ENCODE data around the gene NCOA6. TPM values are rescaled to one million over a fixed set of nuclear protein-coding genes. Genes with fewer than 3 reads are reported as not detected.

The NCOA6 gene
- total RNA-seq, 2 donors from 2014 or later, result 28.9 to 34.9 TPM

- H3K4me1 Mint-ChIP-seq (ENCODE audit: low read depth), result no peaks in the 10 kb centered on the region
These were observed 71.6 kb downstream of the NCOA6 start for GRCh38 chr20:34753706-34754461.

DNA sequence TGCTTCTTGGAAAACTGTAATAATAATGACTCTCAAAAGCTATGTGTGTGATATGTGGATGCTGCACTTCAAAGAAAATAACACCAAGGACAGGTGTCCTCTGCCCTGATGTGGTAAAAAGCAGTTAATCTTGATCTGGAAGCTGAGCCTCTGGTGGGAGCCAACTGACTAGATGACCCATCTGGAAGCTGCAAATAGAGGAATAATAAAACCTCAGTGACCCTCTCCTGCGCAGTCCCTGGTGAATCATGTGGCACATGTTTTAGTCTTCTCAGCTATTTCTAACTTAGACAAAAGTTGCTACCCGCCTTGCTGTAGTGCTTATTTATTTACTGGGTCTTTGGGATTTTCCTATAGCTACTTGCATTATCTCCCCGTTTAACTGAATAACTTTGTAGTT is 74.0 kb downstream of the NCOA6 start:
- ATAC-seq (replicated peaks in 1 of 2) (no peak), DNase-seq (no peak)
- Mint-ChIP-seq H3K27ac (no peak overlapping the region), H3K9me3 (no peaks in the 10 kb centered on the region), H3K4me1 (ENCODE audit: low read depth) (peaks cover 7% of the 10 kb centered on the region), H3K27me3 (ENCODE audit: low read depth) (no peaks in the 10 kb centered on the region), H3K4me3 (no peak overlapping the region), H3K36me3 (ENCODE audit: insufficient read depth in 2 of 2) (peaks cover 0 to 14% of the 10 kb centered on the region in 2 donors)

More at GRCh38 chr20:34753706-34754461, 71.6 kb downstream of the NCOA6 start:
- ATAC-seq (replicated peaks in 1 of 2), result no peak
- no peaks in the 10 kb centered on the region for H3K27me3 Mint-ChIP-seq (ENCODE audit: low read depth)
- no peaks in the 10 kb centered on the region for H3K9me3 Mint-ChIP-seq
- DNase-seq, result no peak
- H3K4me3 Mint-ChIP-seq, result no peak overlapping the region
- peaks cover 8 to 20% of the 10 kb centered on the region in 2 donors for H3K36me3 Mint-ChIP-seq (ENCODE audit: insufficient read depth in 2 of 2)
- no peak overlapping the region for H3K27ac Mint-ChIP-seq

GRCh38 chr20:34750484-34750883 is 75.0 kb downstream of the NCOA6 start:
- ATAC-seq (replicated peaks in 1 of 2) (no peak), DNase-seq (no peak)
- Mint-ChIP-seq H3K9me3 (no peaks in the 10 kb centered on the region), H3K4me1 (ENCODE audit: low read depth) (peaks cover 7% of the 10 kb centered on the region), H3K4me3 (no peak overlapping the region), H3K27ac (no peak overlapping the region), H3K36me3 (ENCODE audit: insufficient read depth in 2 of 2) (peaks cover 0 to 13% of the 10 kb centered on the region in 2 donors), H3K27me3 (ENCODE audit: low read depth) (no peaks in the 10 kb centered on the region)

DNA sequence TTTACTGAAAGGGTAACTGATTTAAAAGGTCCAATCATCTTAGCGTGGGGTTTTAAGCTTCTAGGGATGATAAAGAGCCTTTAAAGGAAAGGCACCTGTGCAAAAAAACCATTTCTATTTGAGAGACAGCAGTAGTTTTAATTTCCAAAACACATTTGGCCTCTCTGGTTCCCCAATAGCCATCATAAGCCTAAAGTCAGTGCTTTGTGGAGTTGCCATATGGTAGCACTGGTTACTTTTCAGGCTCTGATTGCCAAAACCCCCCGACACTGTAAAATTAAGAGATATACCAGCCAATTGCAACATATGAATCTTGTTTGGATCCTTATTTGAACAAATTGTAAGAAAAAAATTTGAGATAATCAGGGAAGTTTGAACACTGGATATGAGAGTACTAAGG is 76.7 kb downstream of the NCOA6 start:
- no peak overlapping the region for H3K27ac Mint-ChIP-seq
- DNase-seq, result no peak
- H3K9me3 Mint-ChIP-seq, result no peaks in the 10 kb centered on the region
- H3K4me1 Mint-ChIP-seq (ENCODE audit: low read depth), result peaks cover 7% of the 10 kb centered on the region
- ATAC-seq (replicated peaks in 1 of 2), result no peak
- no peak overlapping the region for H3K4me3 Mint-ChIP-seq
- no peaks in the 10 kb centered on the region for H3K27me3 Mint-ChIP-seq (ENCODE audit: low read depth)
- H3K36me3 Mint-ChIP-seq (ENCODE audit: insufficient read depth in 2 of 2), result peaks cover 0 to 15% of the 10 kb centered on the region in 2 donors

DNA sequence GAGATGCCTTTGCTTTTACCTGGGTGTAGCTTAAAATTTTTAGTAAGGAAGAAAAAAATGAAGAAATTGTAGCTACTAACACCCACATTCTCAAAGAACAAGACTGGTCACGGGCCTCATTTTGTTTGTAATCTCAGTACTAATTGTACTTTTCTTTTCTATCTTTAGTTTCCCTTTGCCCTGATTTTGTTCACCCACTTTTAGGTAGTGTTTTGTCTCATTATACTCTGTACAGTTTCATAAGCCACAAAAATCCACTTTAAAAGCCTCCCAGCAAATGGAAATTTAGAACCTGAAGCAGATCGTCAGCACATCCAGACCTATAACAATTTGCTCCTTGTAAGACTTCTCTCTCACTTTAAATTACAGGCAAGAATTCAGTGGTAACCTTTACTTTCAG is 78.0 kb downstream of the NCOA6 start:
- H3K4me3 Mint-ChIP-seq, result no peak overlapping the region
- peak in 1 of 2 donors; percentile 23 for ATAC-seq (replicated peaks in 1 of 2)
- H3K27ac Mint-ChIP-seq, result peak overlapping the region; percentile 68
- H3K9me3 Mint-ChIP-seq, result no peaks in the 10 kb centered on the region
- no peak for DNase-seq
- H3K27me3 Mint-ChIP-seq (ENCODE audit: low read depth), result no peaks in the 10 kb centered on the region
- H3K36me3 Mint-ChIP-seq (ENCODE audit: insufficient read depth in 2 of 2), result peaks cover 0 to 20% of the 10 kb centered on the region in 2 donors
- peaks cover 7% of the 10 kb centered on the region for H3K4me1 Mint-ChIP-seq (ENCODE audit: low read depth)

- no peaks in the 10 kb centered on the region for H3K27me3 Mint-ChIP-seq (ENCODE audit: low read depth)
- peaks cover 7% of the 10 kb centered on the region for H3K4me1 Mint-ChIP-seq (ENCODE audit: low read depth)
- H3K4me3 Mint-ChIP-seq, result no peak overlapping the region
- peaks cover 0 to 23% of the 10 kb centered on the region in 2 donors for H3K36me3 Mint-ChIP-seq (ENCODE audit: insufficient read depth in 2 of 2)
- DNase-seq, result no peak
- no peaks in the 10 kb centered on the region for H3K9me3 Mint-ChIP-seq
- no peak overlapping the region for H3K27ac Mint-ChIP-seq
- no peak for ATAC-seq (replicated peaks in 1 of 2)
These were observed 78.8 kb downstream of the NCOA6 start for GRCh38 chr20:34746674-34747073.

GRCh38 chr20:34744847-34745246 is 80.6 kb downstream of the NCOA6 start:
- Mint-ChIP-seq H3K36me3 (ENCODE audit: insufficient read depth in 2 of 2) (peaks cover 0 to 23% of the 10 kb centered on the region in 2 donors), H3K27ac (no peak overlapping the region)

DNA sequence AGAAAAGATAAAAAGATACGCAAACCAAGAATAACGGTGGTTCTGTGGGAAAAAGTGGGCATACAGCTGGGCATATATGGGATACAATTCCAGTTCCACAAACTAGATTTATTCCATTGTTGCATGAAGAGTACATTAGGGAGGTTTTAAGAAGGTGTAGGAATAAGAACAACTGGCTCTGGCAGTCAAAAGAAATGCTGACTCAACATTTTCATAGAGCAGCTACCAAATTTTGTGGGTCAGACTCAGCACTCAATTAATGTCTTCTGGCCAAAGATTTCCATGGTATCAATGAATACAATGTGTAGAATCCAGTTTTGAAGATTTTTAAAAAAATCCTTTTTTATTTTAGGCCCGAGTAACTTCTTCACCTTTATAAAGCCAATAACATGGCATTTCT is 81.1 kb downstream of the NCOA6 start:
- ATAC-seq (replicated peaks in 1 of 2) (no peak), DNase-seq (no peak)
- Mint-ChIP-seq H3K27me3 (ENCODE audit: low read depth) (no peaks in the 10 kb centered on the region), H3K36me3 (ENCODE audit: insufficient read depth in 2 of 2) (peaks cover 0 to 23% of the 10 kb centered on the region in 2 donors), H3K27ac (no peak overlapping the region), H3K4me1 (ENCODE audit: low read depth) (peaks cover 7% of the 10 kb centered on the region), H3K4me3 (no peak overlapping the region), H3K9me3 (no peaks in the 10 kb centered on the region)

More at GRCh38 chr20:34744847-34745246, 80.6 kb downstream of the NCOA6 start:
- ATAC-seq (replicated peaks in 1 of 2) (no peak), DNase-seq (no peak)
- Mint-ChIP-seq H3K4me1 (ENCODE audit: low read depth) (peaks cover 7% of the 10 kb centered on the region), H3K9me3 (no peaks in the 10 kb centered on the region), H3K4me3 (no peak overlapping the region), H3K27me3 (ENCODE audit: low read depth) (no peaks in the 10 kb centered on the region)

DNA sequence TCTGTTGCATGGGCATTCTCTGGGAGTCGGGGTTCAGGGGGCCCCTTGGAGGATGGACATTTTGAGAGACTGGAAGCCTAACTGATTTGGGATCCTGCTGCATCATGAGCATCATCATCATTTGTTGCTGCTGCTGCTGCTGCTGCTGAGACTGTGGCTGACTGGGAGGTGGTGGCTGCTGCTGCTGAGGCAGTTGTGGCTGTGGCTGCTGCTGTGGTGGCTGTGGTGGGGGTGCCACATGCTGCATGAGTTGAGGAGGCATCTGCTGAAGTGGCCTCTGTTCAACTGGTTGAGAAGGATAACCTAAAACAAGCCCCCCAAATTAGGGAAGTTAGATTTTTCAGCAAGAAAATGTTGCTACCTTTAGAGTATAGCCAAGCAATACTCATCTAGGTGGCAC is 82.4 kb downstream of the NCOA6 start:
- Mint-ChIP-seq H3K4me3 (no peak overlapping the region), H3K27me3 (ENCODE audit: low read depth) (no peaks in the 10 kb centered on the region), H3K36me3 (ENCODE audit: insufficient read depth in 2 of 2) (peaks cover 0 to 20% of the 10 kb centered on the region in 2 donors), H3K9me3 (no peaks in the 10 kb centered on the region), H3K27ac (no peak overlapping the region), H3K4me1 (ENCODE audit: low read depth) (peaks cover 7% of the 10 kb centered on the region)
- DNase-seq (no peak), ATAC-seq (replicated peaks in 1 of 2) (no peak)

DNA sequence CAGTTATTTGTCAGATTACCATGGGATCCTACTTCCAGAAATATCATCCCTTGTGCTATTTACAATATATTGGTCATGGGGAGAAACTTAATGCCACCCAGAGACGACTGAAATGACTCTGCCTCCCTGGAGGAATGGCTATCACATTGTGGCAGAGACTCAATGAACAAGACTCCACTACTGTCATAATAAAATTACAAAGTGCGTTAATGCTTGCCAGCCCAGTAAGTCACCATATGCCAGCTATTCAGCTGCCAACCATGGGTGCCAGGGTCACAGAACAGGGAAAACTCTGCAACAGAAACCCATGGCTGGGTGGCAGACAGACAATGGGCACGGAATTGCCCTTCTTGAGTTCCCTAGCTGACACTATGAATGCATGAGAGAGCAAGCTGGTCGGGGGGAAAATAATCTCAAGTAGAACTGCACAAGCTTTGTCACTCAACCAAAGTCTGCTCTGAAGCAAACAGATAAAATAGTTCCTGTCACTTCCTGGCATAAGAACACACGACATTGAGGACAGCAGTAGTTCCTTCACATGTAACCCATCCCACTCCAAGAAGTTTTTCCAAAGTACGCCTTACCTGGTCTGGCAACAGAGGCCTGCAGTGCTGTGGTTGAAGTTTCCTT is 89.2 kb downstream of the NCOA6 start:
- Mint-ChIP-seq H3K27me3 (ENCODE audit: low read depth) (no peaks in the 10 kb centered on the region), H3K4me3 (no peak overlapping the region), H3K36me3 (ENCODE audit: insufficient read depth in 2 of 2) (peaks cover 0 to 4% of the 10 kb centered on the region in 2 donors), H3K27ac (no peak overlapping the region), H3K4me1 (ENCODE audit: low read depth) (no peaks in the 10 kb centered on the region), H3K9me3 (no peaks in the 10 kb centered on the region)
- ATAC-seq (replicated peaks in 1 of 2), result no peak
- no peak for DNase-seq

DNA sequence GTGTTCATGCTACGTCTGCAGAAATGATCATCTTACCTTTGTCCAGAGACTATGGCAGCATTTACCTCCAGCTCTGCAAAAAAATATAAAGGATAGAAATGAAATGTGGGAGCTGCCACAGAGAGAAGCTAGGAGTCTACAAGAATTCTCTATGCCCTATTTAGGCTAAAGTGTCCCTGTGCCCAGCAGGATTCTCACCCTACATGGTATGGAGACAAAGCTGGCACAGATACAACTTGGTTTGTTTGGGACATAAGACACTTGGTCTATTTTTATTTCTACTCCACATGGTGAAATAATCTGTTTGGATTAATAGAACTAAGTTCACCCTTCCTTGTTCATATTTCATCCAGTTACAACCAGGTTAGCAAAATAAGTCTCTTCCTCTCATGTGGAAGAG is 92.9 kb downstream of the NCOA6 start:
- Mint-ChIP-seq H3K4me3 (no peak overlapping the region), H3K9me3 (no peaks in the 10 kb centered on the region), H3K27ac (no peak overlapping the region), H3K36me3 (ENCODE audit: insufficient read depth in 2 of 2) (no peaks in the 10 kb centered on the region), H3K4me1 (ENCODE audit: low read depth) (no peaks in the 10 kb centered on the region), H3K27me3 (ENCODE audit: low read depth) (no peaks in the 10 kb centered on the region)
- ATAC-seq (replicated peaks in 1 of 2), result no peak
- DNase-seq, result no peak

GRCh38 chr20:34729416-34729815 is 96.0 kb downstream of the NCOA6 start:
- no peak for DNase-seq
- H3K9me3 Mint-ChIP-seq, result no peaks in the 10 kb centered on the region
- no peak for ATAC-seq (replicated peaks in 1 of 2)

GRCh38 chr20:34724172-34724571 is 101.3 kb downstream of the NCOA6 start:
- Mint-ChIP-seq H3K4me1 (ENCODE audit: low read depth) (peaks cover 41% of the 10 kb centered on the region), H3K4me3 (no peak overlapping the region), H3K9me3 (no peaks in the 10 kb centered on the region), H3K36me3 (ENCODE audit: insufficient read depth in 2 of 2) (peaks cover 0 to 8% of the 10 kb centered on the region in 2 donors), H3K27me3 (ENCODE audit: low read depth) (no peaks in the 10 kb centered on the region), H3K27ac (no peak overlapping the region)
- DNase-seq, result no peak
- no peak for ATAC-seq (replicated peaks in 1 of 2)

More at GRCh38 chr20:34729416-34729815, 96.0 kb downstream of the NCOA6 start:
- no peaks in the 10 kb centered on the region for H3K4me1 Mint-ChIP-seq (ENCODE audit: low read depth)
- no peak overlapping the region for H3K4me3 Mint-ChIP-seq
- peaks cover 0 to 8% of the 10 kb centered on the region in 2 donors for H3K36me3 Mint-ChIP-seq (ENCODE audit: insufficient read depth in 2 of 2)
- H3K27ac Mint-ChIP-seq, result no peak overlapping the region
- no peaks in the 10 kb centered on the region for H3K27me3 Mint-ChIP-seq (ENCODE audit: low read depth)
